ENCODE data around the gene FLG2.

FLG2 gene

GRCh38 chr1:152356736-152357135, 3.1 kb downstream of the FLG2 start:
- Histone ChIP-seq H3K9me3 (ENCODE audit: control insufficient read depth, low read length) (peaks cover 4% of the 10 kb centered on the region), H3K9ac (ENCODE audit: low read length) (no peak overlapping the region), H3K36me3 (ENCODE audit: control insufficient read depth, insufficient read depth, low read length, severe bottlenecking) (no peaks in the 10 kb centered on the region), H3K27me3 (replicated peaks; ENCODE audit: control insufficient read depth, insufficient read depth, low read length) (no peaks in the 10 kb centered on the region), H3K4me1 (ENCODE audit: control insufficient read depth, insufficient read depth, low read length) (no peaks in the 10 kb centered on the region), H3K4me3 (ENCODE audit: low read length) (no peak overlapping the region)
- DNase-seq (ENCODE audit: low read depth): no peak

GRCh38 chr1:152349611-152350010, 10.2 kb downstream of the FLG2 start:
- Histone ChIP-seq H3K9me3 (ENCODE audit: control insufficient read depth, low read length) (peaks cover 4% of the 10 kb centered on the region), H3K27me3 (replicated peaks; ENCODE audit: control insufficient read depth, insufficient read depth, low read length) (no peaks in the 10 kb centered on the region), H3K4me1 (ENCODE audit: control insufficient read depth, insufficient read depth, low read length) (no peaks in the 10 kb centered on the region), H3K36me3 (ENCODE audit: control insufficient read depth, insufficient read depth, low read length, severe bottlenecking) (no peaks in the 10 kb centered on the region), H3K4me3 (ENCODE audit: low read length) (no peak overlapping the region), H3K9ac (ENCODE audit: low read length) (no peak overlapping the region)
- DNase-seq (ENCODE audit: low read depth): no peak

GRCh38 chr1:152348447-152348846, 11.4 kb downstream of the FLG2 start:
- DNase-seq (ENCODE audit: low read depth): no peak
- Histone ChIP-seq H3K36me3 (ENCODE audit: control insufficient read depth, insufficient read depth, low read length, severe bottlenecking) (no peaks in the 10 kb centered on the region), H3K27me3 (replicated peaks; ENCODE audit: control insufficient read depth, insufficient read depth, low read length) (no peaks in the 10 kb centered on the region), H3K9me3 (ENCODE audit: control insufficient read depth, low read length) (no peaks in the 10 kb centered on the region), H3K4me1 (ENCODE audit: control insufficient read depth, insufficient read depth, low read length) (no peaks in the 10 kb centered on the region), H3K9ac (ENCODE audit: low read length) (no peak overlapping the region), H3K4me3 (ENCODE audit: low read length) (no peak overlapping the region)

- Histone ChIP-seq H3K27me3 (replicated peaks; ENCODE audit: control insufficient read depth, insufficient read depth, low read length) (no peaks in the 10 kb centered on the region), H3K4me1 (ENCODE audit: control insufficient read depth, insufficient read depth, low read length) (no peaks in the 10 kb centered on the region), H3K9me3 (ENCODE audit: control insufficient read depth, low read length) (no peaks in the 10 kb centered on the region), H3K36me3 (ENCODE audit: control insufficient read depth, insufficient read depth, low read length, severe bottlenecking) (no peaks in the 10 kb centered on the region), H3K4me3 (ENCODE audit: low read length) (no peak overlapping the region), H3K9ac (ENCODE audit: low read length) (no peak overlapping the region)
- DNase-seq (ENCODE audit: low read depth): peak; percentile 68
Observed at GRCh38 chr1:152347116-152347728, 12.6 kb downstream of the FLG2 start.

GRCh38 chr1:152344438-152344837, 15.4 kb downstream of the FLG2 start:
- H3K4me3 ChIP-seq (ENCODE audit: low read length): no peak overlapping the region
- no peak overlapping the region for H3K9ac ChIP-seq (ENCODE audit: low read length)
- no peak for DNase-seq (ENCODE audit: low read depth)
- H3K36me3 ChIP-seq (ENCODE audit: control insufficient read depth, insufficient read depth, low read length, severe bottlenecking): no peaks in the 10 kb centered on the region
- H3K4me1 ChIP-seq (ENCODE audit: control insufficient read depth, insufficient read depth, low read length): no peaks in the 10 kb centered on the region
- H3K27me3 ChIP-seq (replicated peaks; ENCODE audit: control insufficient read depth, insufficient read depth, low read length): no peaks in the 10 kb centered on the region
- no peaks in the 10 kb centered on the region for H3K9me3 ChIP-seq (ENCODE audit: control insufficient read depth, low read length)

GRCh38 chr1:152343006-152343405, 16.8 kb downstream of the FLG2 start:
- H3K4me3 ChIP-seq (ENCODE audit: low read length): no peak overlapping the region
- H3K9me3 ChIP-seq (ENCODE audit: control insufficient read depth, low read length): no peaks in the 10 kb centered on the region
- H3K27me3 ChIP-seq (replicated peaks; ENCODE audit: control insufficient read depth, insufficient read depth, low read length): no peaks in the 10 kb centered on the region
- no peaks in the 10 kb centered on the region for H3K36me3 ChIP-seq (ENCODE audit: control insufficient read depth, insufficient read depth, low read length, severe bottlenecking)
- no peaks in the 10 kb centered on the region for H3K4me1 ChIP-seq (ENCODE audit: control insufficient read depth, insufficient read depth, low read length)
- DNase-seq (ENCODE audit: low read depth): no peak
- H3K9ac ChIP-seq (ENCODE audit: low read length): no peak overlapping the region

- no peaks in the 10 kb centered on the region for H3K4me1 ChIP-seq (ENCODE audit: control insufficient read depth, insufficient read depth, low read length)
Observed at GRCh38 chr1:152335399-152335798, 24.4 kb downstream of the FLG2 start.

GRCh38 chr1:152328801-152329391, 30.9 kb downstream of the FLG2 start:
- Histone ChIP-seq H3K9me3 (ENCODE audit: control insufficient read depth, low read length) (no peaks in the 10 kb centered on the region), H3K9ac (ENCODE audit: low read length) (no peak overlapping the region), H3K4me1 (ENCODE audit: control insufficient read depth, insufficient read depth, low read length) (no peaks in the 10 kb centered on the region), H3K4me3 (ENCODE audit: low read length) (no peak overlapping the region), H3K27me3 (replicated peaks; ENCODE audit: control insufficient read depth, insufficient read depth, low read length) (no peaks in the 10 kb centered on the region), H3K36me3 (ENCODE audit: control insufficient read depth, insufficient read depth, low read length, severe bottlenecking) (no peaks in the 10 kb centered on the region)
- DNase-seq (ENCODE audit: low read depth): no peak

More at GRCh38 chr1:152335399-152335798, 24.4 kb downstream of the FLG2 start:
- no peaks in the 10 kb centered on the region for H3K27me3 ChIP-seq (replicated peaks; ENCODE audit: control insufficient read depth, insufficient read depth, low read length)
- no peaks in the 10 kb centered on the region for H3K9me3 ChIP-seq (ENCODE audit: control insufficient read depth, low read length)
- H3K4me3 ChIP-seq (ENCODE audit: low read length): no peak overlapping the region
- DNase-seq (ENCODE audit: low read depth): no peak
- no peaks in the 10 kb centered on the region for H3K36me3 ChIP-seq (ENCODE audit: control insufficient read depth, insufficient read depth, low read length, severe bottlenecking)
- no peak overlapping the region for H3K9ac ChIP-seq (ENCODE audit: low read length)

GRCh38 chr1:152325111-152325510, 34.7 kb downstream of the FLG2 start, which contains the start of gene FLG:
TSS of gene FLG (minus strand) at chr1:152325239. CDS start at chr1:152315456, 9,783 bp downstream.
- Histone ChIP-seq H3K4me1 (ENCODE audit: control insufficient read depth, insufficient read depth, low read length) (no peaks in the 10 kb centered on the region), H3K9me3 (ENCODE audit: control insufficient read depth, low read length) (no peaks in the 10 kb centered on the region), H3K27me3 (replicated peaks; ENCODE audit: control insufficient read depth, insufficient read depth, low read length) (no peaks in the 10 kb centered on the region), H3K4me3 (ENCODE audit: low read length) (no peak within 1 kb of the TSS), H3K36me3 (ENCODE audit: control insufficient read depth, insufficient read depth, low read length, severe bottlenecking) (no peaks in the 10 kb centered on the region), H3K9ac (ENCODE audit: low read length) (no peak within 1 kb of the TSS)
- DNase-seq (ENCODE audit: low read depth): no peak

- Histone ChIP-seq H3K9ac (ENCODE audit: low read length) (no peak overlapping the region), H3K36me3 (ENCODE audit: control insufficient read depth, insufficient read depth, low read length, severe bottlenecking) (no peaks in the 10 kb centered on the region), H3K9me3 (ENCODE audit: control insufficient read depth, low read length) (no peaks in the 10 kb centered on the region), H3K4me3 (ENCODE audit: low read length) (no peak overlapping the region), H3K4me1 (ENCODE audit: control insufficient read depth, insufficient read depth, low read length) (no peaks in the 10 kb centered on the region), H3K27me3 (replicated peaks; ENCODE audit: control insufficient read depth, insufficient read depth, low read length) (no peaks in the 10 kb centered on the region)
- no peak for DNase-seq (ENCODE audit: low read depth)
Observed at GRCh38 chr1:152313970-152314369, 45.8 kb downstream of the FLG2 start.

- Histone ChIP-seq H3K4me3 (ENCODE audit: low read length) (no peak overlapping the region), H3K36me3 (ENCODE audit: control insufficient read depth, insufficient read depth, low read length, severe bottlenecking) (no peaks in the 10 kb centered on the region), H3K9me3 (ENCODE audit: control insufficient read depth, low read length) (no peaks in the 10 kb centered on the region), H3K4me1 (ENCODE audit: control insufficient read depth, insufficient read depth, low read length) (no peaks in the 10 kb centered on the region), H3K27me3 (replicated peaks; ENCODE audit: control insufficient read depth, insufficient read depth, low read length) (no peaks in the 10 kb centered on the region), H3K9ac (ENCODE audit: low read length) (no peak overlapping the region)
- DNase-seq (ENCODE audit: low read depth): no peak
Observed at GRCh38 chr1:152313319-152313801, 46.4 kb downstream of the FLG2 start.
